ENCODE results near the gene C6orf52. TPM values are rescaled to one million over a fixed set of nuclear protein-coding genes. Genes with fewer than 3 reads are reported as not detected.
"Not testable (repeated sequence)": the region's sequence is repeated elsewhere in the genome, so short reads cannot be mapped to it uniquely, and the experiment has no call there.

The C6orf52 gene
- total RNA-seq, 2 donors from 2014 or later, result 1.8 TPM; not detected in 1

DNA sequence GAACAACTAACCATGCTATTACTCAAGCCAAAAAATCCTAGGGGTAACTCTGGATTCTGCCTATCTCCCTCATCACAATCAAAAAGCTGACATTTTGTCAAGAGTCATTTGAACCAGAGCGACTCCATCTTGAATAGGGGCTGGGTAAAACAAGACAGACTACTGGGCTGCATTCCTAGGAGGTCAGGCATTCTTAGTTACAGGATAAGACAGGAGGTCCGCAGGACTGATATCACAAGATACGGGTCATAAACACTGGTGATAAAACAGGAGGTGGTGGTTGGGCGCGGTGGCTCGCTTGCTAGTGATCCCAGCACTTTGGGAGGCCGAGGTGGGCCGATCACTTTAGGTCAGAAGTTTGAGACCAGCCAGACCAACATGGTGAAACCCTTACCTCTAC is 32.2 kb downstream of the C6orf52 start:
- intact Hi-C loops (cut with DNase I, micrococcal nuclease), result no loop called here
- ATAC-seq (no peak), DNase-seq (no peak)

DNA sequence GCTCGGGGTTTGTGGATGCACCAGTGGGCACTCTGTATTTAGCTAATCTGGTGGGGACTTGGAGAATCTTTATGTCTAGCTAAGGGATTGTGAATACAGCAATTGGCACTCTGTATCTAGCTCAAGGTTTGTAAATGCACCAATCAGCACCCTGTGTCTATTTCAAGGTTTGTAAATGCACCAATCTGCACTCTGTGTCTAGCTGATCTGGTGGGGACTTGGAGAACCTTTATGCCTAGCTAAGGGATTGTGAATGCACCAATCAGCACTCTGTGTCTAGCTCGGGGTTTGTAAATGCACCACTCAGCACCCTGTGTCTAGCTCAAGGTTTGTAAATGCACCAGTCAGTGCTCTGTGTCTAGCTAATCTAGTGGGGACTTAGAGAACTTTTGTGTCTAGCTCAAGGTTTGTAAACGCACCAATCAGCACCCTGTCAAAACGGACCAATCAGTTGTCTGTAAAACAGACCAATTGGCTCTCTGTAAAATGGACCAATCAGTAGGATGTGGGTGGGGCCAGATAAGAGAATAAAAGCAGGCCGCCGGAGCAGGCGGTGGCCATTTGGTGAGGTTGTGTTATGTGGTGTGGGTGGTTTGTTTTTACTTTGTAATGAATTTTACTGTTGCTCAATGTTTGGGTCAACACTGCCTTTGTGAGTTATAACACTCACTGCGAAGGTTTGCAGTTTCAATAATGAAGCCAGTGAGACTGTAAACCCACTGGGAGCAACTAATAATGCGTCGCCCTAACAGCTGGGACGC is 33.8 kb downstream of the C6orf52 start:
- DNase-seq; intact Hi-C loops (cut with DNase I, micrococcal nuclease); ATAC-seq: not testable (repeated sequence)

DNA sequence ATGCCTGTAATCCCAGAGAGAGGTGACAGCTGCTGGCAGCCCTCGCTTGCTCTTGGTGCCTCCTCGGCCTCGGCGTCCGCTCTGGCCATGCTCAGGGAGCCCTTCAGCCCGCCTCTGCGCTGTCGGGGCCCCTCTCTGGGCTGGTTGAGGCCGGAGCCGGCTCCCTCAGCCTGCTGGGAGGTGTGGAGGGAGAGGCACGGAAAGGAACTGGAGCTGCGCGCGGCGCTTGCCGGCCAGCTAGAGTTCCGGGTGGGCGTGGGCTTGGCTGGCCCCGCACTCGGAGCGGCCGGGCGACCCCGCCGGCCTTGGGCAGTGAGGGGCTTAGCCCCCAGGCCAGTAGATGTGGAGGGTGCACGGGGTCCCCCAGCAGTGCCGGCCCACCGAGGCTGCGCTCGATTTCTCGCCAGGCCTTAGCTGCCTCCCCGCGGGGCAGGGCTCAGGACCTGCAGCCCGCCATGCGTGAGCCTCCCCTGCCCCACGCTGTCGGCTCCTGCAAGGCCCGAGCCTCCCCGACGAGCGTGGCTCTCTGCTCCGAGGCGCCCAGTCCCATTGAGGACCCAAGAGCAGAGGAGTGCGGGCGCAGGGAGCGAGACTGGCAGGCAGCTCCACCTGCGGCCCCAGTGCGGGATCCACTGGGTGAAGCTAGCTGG is 34.6 kb downstream of the C6orf52 start:
- intact Hi-C loops (cut with DNase I, micrococcal nuclease), result no loop called here
- peak in 1 of 2 donors; percentile 9 for DNase-seq
- ATAC-seq, result no peak

DNA sequence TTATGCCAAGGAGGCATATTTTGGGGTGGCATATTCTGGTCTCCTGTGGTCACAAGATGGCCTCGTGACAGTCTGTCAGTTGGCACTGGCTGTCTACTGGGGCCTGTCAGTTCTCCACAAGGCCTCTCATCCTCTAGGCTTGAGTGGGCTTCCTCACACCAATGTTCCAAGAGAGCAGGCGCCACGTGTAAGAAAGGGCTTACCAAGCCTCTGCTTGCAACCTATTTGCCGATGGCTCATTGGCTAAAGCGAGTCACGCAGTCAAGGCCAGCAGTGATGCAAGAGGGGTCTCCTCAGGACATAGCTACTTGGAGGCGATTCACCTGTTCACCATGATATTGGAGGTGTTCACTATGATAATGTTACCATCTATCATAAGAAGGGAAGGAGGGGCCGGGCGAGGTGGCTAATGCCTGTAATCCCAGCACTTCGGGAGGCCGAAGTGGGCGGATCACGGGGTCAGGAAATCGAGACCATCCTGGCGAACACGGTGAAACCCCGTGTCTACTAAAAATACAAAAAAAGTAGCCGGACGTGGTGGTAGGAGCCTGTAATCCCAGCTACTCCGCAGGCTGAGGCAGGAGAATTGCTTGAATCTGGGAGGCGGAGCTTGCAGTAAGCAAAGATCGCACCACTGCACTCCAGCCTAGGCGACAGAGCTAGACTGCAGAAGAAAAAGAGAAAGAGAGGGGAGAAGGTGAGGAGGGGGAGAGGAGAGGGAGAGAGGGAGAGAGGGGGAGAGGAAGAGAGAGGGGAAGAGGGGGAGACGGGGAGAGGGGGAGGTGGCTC is 35.3 kb downstream of the C6orf52 start:
- DNase-seq (no peak), ATAC-seq (no peak)
- intact Hi-C loops (cut with DNase I, micrococcal nuclease), result no loop called here

DNA sequence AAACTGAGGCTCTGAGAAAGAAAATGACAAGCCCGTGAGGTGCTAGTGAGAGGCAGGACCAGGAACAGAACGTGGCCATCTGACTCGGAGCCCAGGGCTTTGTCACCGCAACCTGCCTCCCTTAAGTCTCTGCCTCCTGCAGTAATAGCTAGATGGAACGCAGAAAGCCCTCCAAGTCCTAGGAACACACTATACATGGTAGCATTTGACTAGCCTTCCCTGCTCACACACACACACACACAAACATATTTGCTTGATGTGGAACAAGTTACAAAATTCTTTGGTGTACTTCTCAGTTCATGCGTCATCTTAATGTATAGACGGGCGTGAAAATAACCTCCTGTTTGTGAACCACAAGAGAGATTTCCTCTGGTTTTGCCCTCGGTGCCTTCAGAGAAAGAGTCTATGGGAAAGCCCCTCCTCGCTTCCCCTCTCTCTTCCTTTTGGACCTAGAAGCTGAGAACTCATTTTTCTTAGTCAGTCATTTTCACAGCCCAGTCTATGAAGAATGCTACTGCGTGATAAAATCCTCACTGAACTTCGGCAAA is 38.8 kb downstream of the C6orf52 start:
- DNase-seq, result no peak
- intact Hi-C loops (cut with DNase I, micrococcal nuclease), result no loop called here
- no peak for ATAC-seq

DNA sequence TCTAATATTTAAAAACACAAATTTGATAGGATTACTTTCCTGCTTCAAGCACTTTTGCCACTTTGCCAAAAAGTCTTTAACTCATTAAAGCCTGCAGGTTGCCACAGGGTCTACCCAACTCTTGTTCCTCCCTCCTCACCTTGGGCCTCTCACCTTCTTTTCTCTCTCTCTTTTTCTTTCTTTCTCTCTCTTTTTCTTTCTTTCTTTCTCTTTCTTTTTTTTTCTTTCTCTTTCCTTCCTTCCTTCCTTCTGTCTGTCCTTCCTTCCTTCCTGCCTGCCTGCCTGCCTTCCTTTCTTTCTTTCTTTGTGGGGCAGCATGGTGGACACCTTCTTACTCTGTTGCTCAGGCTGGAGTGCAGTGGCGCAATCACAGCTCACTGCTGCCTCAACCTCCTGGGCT is 50.2 kb downstream of the C6orf52 start:
- no peak for ATAC-seq
- intact Hi-C loops (cut with DNase I, micrococcal nuclease), result no loop called here
- DNase-seq, result no peak

DNA sequence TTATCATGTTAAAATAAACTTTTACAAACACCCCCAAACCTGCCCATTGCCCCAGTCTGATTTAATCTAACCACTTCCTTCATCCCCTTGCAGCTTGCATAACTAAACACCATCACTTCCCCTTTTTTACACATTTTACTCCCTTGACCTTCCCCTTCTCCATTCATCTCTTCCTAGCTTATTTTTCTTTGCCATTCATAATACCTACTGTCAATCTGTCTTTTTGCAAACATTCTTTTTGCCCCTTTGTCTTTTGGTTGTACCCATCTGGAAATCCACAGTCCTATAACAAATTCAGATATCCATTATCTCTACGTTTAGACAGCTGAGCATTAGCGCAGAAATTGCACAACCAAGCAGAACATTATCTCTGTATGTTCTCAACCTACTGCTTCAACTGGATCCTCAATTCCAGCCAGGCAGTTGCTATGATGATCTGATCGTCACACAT is 51.2 kb downstream of the C6orf52 start:
- intact Hi-C loops (cut with DNase I, micrococcal nuclease), result no loop called here
- ATAC-seq (no peak), DNase-seq (no peak)

DNA sequence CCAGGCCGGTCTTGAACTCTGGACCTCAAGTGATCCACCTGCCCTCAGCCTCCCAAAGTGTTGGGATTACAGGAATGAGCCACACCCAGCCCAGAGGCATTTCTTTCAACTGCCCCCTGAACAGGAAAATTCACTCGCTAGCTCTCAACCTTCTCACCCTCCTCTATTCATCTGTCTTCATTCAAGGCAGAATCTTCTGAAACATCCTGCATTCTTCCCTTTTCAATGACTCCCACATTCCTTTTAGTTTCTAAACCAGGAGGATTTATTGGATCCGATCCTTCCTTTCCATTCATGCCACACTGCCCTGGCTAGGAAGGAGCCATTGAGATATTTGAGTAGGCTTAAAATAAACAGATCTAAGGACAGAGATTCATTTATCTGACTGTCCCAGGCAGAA is 52.9 kb downstream of the C6orf52 start:
- intact Hi-C loops (cut with DNase I, micrococcal nuclease), result no loop called here
- no peak for ATAC-seq
- no peak for DNase-seq

DNA sequence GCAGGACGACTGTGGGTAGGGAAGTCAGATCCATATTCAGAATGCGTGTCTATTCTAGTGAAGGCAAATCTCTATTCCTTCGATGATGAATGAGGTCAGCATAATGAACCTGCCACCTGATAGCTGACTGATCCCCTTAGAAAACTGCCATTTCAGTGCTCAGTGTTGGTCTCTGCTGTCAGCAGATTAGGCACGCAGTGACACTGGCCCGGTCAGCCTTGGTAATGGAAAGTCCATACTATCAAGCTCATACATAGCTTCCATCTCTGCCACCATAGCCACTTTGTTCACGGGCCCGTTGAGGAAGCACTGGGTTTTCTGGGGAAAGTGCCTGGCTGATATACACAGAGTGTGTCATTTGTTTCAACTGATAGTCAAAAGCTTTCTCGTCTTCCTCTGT is 54.0 kb downstream of the C6orf52 start:
- no peak for DNase-seq
- intact Hi-C loops (cut with DNase I, micrococcal nuclease), result no loop called here
- ATAC-seq, result no peak

DNA sequence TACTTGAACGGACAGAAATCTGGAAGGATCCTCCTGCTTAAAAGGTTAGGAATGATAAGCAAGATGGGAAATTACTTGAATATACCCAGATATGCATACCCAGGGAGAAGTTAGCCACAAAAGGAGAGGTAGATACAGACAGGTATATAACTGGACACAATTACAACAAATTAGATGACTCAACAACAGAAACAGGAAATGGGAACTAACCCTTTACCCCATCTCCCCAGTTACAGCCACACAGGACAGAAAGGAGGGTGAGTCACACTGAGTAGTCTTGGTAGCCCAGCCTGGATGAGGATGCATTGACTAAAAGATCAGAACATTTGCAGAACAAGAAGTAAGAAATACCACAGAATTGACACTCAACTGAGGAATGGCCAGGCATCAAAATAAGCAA is 61.2 kb downstream of the C6orf52 start:
- ATAC-seq (peak; percentile 63), DNase-seq (no peak)
- intact Hi-C loops (cut with DNase I, micrococcal nuclease), result no loop called here

DNA sequence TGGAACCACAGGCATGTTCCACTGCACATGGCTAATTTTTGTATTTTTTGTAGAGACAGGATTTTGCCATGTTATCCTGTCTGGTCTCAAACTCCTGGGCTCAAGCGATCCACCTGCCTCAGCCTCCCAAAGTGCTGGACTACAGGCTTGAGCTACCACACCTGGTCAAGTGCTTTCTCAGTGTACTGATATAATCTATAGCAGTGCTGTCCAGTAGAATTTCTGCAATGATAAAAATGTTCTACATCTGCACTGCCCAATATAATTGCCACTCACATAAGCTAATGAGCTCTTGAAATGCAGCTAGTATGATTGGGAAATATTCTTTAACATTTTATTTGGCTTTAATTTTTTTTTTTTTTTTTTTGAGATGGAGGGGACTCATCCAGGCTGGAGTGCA is 64.2 kb downstream of the C6orf52 start:
- ATAC-seq (no peak), DNase-seq (no peak)
- intact Hi-C loops (cut with DNase I, micrococcal nuclease), result no loop called here

DNA sequence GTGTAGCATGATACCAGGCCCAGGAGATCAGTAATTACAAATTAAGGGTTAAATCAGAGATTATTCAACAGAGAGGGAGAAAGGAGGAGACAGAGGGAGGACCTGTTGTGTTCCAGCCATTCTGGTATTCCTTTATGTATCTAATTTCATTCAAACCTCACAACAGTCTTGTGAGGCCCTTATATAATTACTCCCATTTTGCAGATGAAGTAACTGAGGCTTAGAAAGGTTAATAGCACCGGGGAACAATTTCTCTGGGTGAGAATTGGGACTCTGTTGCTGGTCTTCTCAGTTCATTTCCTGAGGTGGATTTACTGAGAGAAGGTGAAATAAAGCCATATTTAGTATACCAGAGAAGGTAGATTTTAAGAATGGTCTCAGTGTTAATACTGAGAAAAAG is 66.6 kb downstream of the C6orf52 start:
- DNase-seq, result no peak
- intact Hi-C loops (cut with DNase I, micrococcal nuclease), result no loop called here
- no peak for ATAC-seq

DNA sequence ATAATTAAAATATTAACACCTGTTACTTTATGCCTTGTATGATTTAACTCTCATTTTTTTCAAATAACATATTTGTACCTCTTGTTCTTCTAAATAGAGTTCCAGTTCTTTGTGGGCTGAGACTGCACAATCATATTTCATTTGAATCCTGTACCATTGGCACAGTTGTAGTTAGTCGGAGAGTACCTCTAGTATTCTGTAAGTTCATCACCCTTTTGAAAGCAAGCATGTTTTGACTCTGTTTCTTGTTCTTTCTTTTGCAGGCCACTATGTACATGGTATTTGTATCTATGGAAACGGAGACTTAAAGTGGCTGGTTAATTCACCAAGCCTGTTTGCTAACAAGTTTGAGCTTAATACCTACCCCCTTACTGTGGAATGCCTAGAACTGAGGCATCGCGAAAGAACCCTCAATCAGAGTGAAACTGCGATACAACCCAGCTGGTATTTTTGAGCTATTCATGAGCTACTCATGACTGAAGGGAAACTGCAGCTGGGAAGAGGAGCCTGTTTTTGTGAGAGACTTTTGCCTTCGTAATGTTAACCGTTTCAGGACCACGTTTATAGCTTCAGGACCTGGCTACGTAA is 68.2 kb downstream of the C6orf52 start:
- no peak for DNase-seq
- intact Hi-C loops (cut with DNase I, micrococcal nuclease), result no loop called here
- no peak for ATAC-seq

DNA sequence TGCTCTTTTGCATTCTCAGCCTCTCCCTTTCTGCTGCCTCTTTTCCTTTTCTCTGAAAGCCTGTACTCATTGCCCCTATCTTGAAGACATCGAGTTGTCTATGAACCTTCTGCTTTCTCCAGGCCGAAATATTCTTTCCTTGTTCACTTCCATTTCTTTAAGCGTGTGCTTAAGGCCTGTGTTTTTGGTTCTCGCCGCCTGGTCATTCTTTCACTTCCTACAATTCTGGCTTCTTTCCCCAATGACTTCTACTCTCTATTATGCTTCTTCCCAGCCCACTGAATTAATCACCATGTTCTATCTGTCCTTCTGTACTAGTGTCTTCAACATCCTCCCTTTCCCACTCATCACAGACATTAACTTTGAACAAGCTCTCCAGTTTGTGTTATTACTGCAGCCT is 69.6 kb downstream of the C6orf52 start:
- ATAC-seq, result no peak
- DNase-seq, result no peak
- intact Hi-C loops (cut with DNase I, micrococcal nuclease), result no loop called here

DNA sequence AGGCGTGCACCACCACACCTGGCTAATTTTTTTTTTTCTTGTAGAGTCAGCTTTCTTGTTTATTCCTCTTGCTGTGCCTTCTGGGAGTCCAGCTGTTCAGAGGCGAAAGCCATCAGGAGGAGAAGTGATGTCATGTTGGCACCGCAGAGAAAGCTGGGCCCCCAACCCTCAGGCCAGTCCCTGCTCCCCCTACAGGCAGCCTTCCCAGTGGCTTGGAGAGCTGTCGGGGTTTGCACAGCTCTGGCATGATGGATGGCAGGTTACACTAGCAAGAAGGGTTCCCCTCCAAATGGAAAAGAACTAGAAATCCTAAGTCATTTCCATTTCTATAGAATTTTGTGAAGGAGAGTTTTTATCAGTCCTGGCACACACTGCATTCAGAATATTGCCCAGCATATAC is 72.6 kb downstream of the C6orf52 start:
- intact Hi-C loops (cut with DNase I, micrococcal nuclease), result no loop called here
- DNase-seq, result no peak
- no peak for ATAC-seq
